Fibroblast of mammary gland (primary cell): Measurements from ENCODE around the gene PDCD4.
A peak's percentile ranks its signal among the peaks of the same experiment; 100 is the strongest.

Experiments used
- DNase-seq: peaks from one replicate; pipeline ENCODE4 v3.0.0-alpha.2; 2010; ENCODE audit warnings: low read depth
- H3K4me3 ChIP-seq: 2 replicates; pipeline ENCODE4 v1.5.1; 2011; ENCODE audit warnings: low read depth, mild to moderate bottlenecking, low read length, moderate library complexity; ENCODE audit not compliant: control insufficient read depth
- CTCF ChIP-seq: conservative IDR thresholded peaks from 2 replicates; pipeline ENCODE4 v1.5.1; 2011; ENCODE audit warnings: low read depth, low read length, inconsistent platforms; ENCODE audit not compliant: control insufficient read depth, insufficient read depth

Gene PDCD4

GRCh38 chr10:110870823-110871297, 868 bp upstream of the PDCD4 start:
- peak; percentile 34 for DNase-seq
- no peak for TF ChIP-seq CTCF
- peak overlapping the region; percentile 80 for H3K4me3 ChIP-seq

- peak; percentile 89 for DNase-seq
- H3K4me3 ChIP-seq, result peak overlapping the region; percentile 80
- peak; percentile 25 for TF ChIP-seq CTCF
Measured at GRCh38 chr10:110872145-110872983, 636 bp downstream of the PDCD4 start.

GRCh38 chr10:110872984-110873923, 1.5 kb downstream of the PDCD4 start:
- peak overlapping the region; percentile 80 for H3K4me3 ChIP-seq
- TF ChIP-seq CTCF, result no peak
- no peak for DNase-seq

GRCh38 chr10:110873951-110874350, 2.2 kb downstream of the PDCD4 start:
- no peak for DNase-seq
- no peak for TF ChIP-seq CTCF
- peak overlapping the region; percentile 80 for H3K4me3 ChIP-seq

GRCh38 chr10:110876000-110876399, 4.3 kb downstream of the PDCD4 start:
- H3K4me3 ChIP-seq, result no peak overlapping the region
- no peak for TF ChIP-seq CTCF
- DNase-seq, result no peak

- no peak for TF ChIP-seq CTCF
- no peak overlapping the region for H3K4me3 ChIP-seq
- no peak for DNase-seq
Measured at GRCh38 chr10:110876788-110877187, 5.1 kb downstream of the PDCD4 start.
